Raji (cell line): ENCODE results near the gene ZNF223.

Source experiments
- POLR2A ChIP-seq: IDR thresholded peaks from 2 replicates; pipeline ENCODE4 v1.6.1; 2011; ENCODE audit warnings: low read depth, low read length, control low read depth; ENCODE audit not compliant: insufficient read depth

Gene ZNF223

GRCh38 chr19:44050740-44051649 lies 841 bp upstream of the ZNF223 start:
- TF ChIP-seq POLR2A = no peak

GRCh38 chr19:44055870-44056269 lies 4.0 kb downstream of the ZNF223 start:
- no peak for TF ChIP-seq POLR2A

DNA sequence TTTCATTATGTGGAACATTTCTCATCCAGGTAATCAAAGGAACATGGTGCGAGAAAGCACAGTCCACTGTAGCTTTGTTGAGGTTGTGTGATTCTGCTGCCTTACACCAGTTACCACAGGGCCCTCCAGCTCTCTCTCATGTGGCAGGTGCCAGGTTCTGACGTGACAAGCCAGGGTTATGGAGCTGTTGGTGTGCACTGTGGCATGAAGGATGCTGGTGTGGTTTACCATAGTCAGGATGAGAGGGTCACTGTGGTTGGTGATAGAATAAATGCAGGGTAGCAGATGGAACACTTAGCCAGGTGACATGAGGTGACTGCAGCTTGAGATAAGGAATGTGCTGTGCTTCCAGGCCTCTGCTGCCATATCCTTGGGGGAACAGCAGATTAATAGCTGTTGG lies 7.4 kb downstream of the ZNF223 start:
- no peak for TF ChIP-seq POLR2A

GRCh38 chr19:44061038-44061437 lies 9.2 kb downstream of the ZNF223 start:
- TF ChIP-seq POLR2A = no peak

- no peak for TF ChIP-seq POLR2A
Observed at GRCh38 chr19:44066305-44066704, 14.5 kb downstream of the ZNF223 start.

DNA sequence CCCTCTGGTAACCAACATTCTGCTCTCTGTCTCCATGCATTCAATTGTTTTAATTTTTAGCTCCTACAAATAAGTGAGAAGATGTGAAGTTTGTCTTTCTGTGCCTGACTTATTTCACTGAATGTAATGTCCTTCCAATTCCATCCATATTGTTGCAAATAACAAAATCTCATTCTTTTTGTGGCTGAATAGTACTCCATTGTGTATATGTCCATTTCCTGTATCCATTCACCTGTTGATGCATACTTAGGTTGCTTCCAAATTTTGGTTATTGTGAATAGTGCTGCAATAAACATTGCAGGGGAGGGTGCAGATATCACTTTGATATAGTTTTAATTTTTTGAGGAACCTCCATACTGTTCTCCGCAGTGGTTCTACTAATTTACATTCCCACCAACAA lies 17.6 kb downstream of the ZNF223 start:
- TF ChIP-seq POLR2A = no peak

GRCh38 chr19:44071824-44072542 lies 20.1 kb downstream of the ZNF223 start, which contains the start of gene ZNF284:
TSS of gene ZNF284 (plus strand) at chr19:44072159. CDS start at chr19:44076390, 4,231 bp downstream.
- no peak for TF ChIP-seq POLR2A

GRCh38 chr19:44072543-44073401 lies 20.9 kb downstream of the ZNF223 start:
- TF ChIP-seq POLR2A = no peak

GRCh38 chr19:44076325-44076724 lies 24.5 kb downstream of the ZNF223 start:
- TF ChIP-seq POLR2A = no peak

GRCh38 chr19:44092108-44092507 lies 40.3 kb downstream of the ZNF223 start:
- no peak for TF ChIP-seq POLR2A

- no peak for TF ChIP-seq POLR2A
Observed at GRCh38 chr19:44093931-44094765, 42.3 kb downstream of the ZNF223 start, which contains the start of gene ZNF224. TSS of gene ZNF224 (plus strand) at chr19:44094361. CDS start at chr19:44097874, 3,513 bp downstream.

DNA sequence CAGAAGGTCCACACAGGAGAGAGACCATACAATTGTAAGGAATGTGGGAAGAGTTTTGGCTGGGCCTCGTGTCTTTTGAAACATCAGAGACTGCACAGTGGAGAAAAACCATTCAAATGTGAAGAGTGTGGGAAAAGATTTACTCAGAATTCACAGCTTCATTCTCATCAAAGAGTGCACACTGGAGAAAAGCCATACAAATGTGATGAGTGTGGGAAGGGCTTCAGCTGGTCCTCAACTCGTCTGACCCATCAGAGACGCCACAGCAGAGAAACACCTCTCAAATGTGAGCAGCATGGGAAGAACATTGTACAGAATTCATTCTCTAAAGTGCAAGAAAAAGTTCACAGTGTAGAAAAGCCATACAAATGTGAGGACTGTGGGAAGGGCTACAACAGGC lies 55.9 kb downstream of the ZNF223 start:
- no peak for TF ChIP-seq POLR2A

DNA sequence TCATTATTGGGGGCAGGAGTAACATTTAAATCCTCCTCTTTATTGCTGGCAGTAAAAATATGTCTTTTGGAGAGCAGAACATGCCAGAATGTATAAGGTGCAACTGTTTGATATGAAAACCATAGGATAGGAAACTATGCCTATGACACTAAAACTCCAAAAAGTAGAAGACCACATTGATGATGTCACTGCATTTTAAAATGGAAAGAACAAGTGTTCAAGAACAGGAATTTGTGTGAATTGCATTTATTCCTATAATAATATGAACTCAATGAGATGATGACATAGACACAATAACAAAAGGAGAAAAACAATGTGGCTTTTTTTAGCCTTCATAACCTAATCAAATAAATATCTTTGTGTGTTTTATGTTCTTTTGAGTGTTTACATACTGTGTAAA lies 57.6 kb downstream of the ZNF223 start:
- TF ChIP-seq POLR2A = no peak

GRCh38 chr19:44111910-44112463 lies 60.2 kb downstream of the ZNF223 start:
- no peak for TF ChIP-seq POLR2A
